Skin epidermis (tissue), 12 donors: Measurements from ENCODE around the gene ZSWIM9.

Experiments used
- H3K27ac ChIP-seq, 21 experiments: fragments of 200-600 bp; sonication (generic) in 11 of 21; one replicate each; pipeline ENCODE4 v1.5.0; 2020; ENCODE audit warnings: mild to moderate bottlenecking in 3 of 21, inconsistent platforms in 2 of 21, moderate library complexity in 2 of 21
- H3K4me3 ChIP-seq, 7 experiments: fragments of 200-600 bp; sonication (generic) in 2 of 7; one replicate each; pipeline ENCODE4 v1.5.0; 2020; ENCODE audit warnings: inconsistent platforms in 2 of 7, mild to moderate bottlenecking in 2 of 7, moderate library complexity in 1 of 7

ZSWIM9 gene

GRCh38 chr19:48169939-48170803 lies at the start of gene ZSWIM9, which contains the start of gene LIG1:
Gene ZSWIM9 (plus strand): TSS chr19:48170680. CDS start chr19:48171803, 1,123 bp downstream.
Gene LIG1 (minus strand): TSS chr19:48170344. CDS start chr19:48165566, 4,778 bp downstream.
- peak within 1 kb of the TSS; percentile 38 to 98 (median 91) for H3K27ac ChIP-seq
- H3K4me3 ChIP-seq, result peak within 1 kb of the TSS; percentile 55 to 87 (median 84)

- Histone ChIP-seq H3K4me3 (no peak overlapping the region), H3K27ac (peak overlapping the region in 8 of 21 experiments; percentile 30 to 84 (median 54))
Measured at GRCh38 chr19:48121066-48121465, 49.4 kb upstream of the ZSWIM9 start.

GRCh38 chr19:48121909-48122371 lies 48.5 kb upstream of the ZSWIM9 start:
- H3K27ac ChIP-seq, result peak overlapping the region in 19 of 21 experiments; percentile 35 to 84 (median 59)
- no peak overlapping the region for H3K4me3 ChIP-seq

- peak overlapping the region in 20 of 21 experiments; percentile 35 to 84 (median 58) for H3K27ac ChIP-seq
- no peak overlapping the region for H3K4me3 ChIP-seq
Measured at GRCh38 chr19:48122421-48122820, 48.1 kb upstream of the ZSWIM9 start.

- Histone ChIP-seq H3K27ac (peak overlapping the region in 15 of 21 experiments; percentile 12 to 84 (median 52)), H3K4me3 (no peak overlapping the region)
Measured at GRCh38 chr19:48123907-48124651, 46.4 kb upstream of the ZSWIM9 start.

- Histone ChIP-seq H3K4me3 (no peak overlapping the region), H3K27ac (no peak overlapping the region)
Measured at GRCh38 chr19:48127561-48127960, 42.9 kb upstream of the ZSWIM9 start.

- H3K27ac ChIP-seq, result no peak overlapping the region
- H3K4me3 ChIP-seq, result no peak overlapping the region
Measured at GRCh38 chr19:48133094-48133493, 37.4 kb upstream of the ZSWIM9 start.

- Histone ChIP-seq H3K27ac (no peak overlapping the region), H3K4me3 (no peak overlapping the region)
Measured at GRCh38 chr19:48135411-48135810, 35.1 kb upstream of the ZSWIM9 start.

- Histone ChIP-seq H3K27ac (no peak overlapping the region), H3K4me3 (no peak overlapping the region)
Measured at GRCh38 chr19:48136547-48136946, 33.9 kb upstream of the ZSWIM9 start.

- no peak overlapping the region for H3K4me3 ChIP-seq
- no peak overlapping the region for H3K27ac ChIP-seq
Measured at GRCh38 chr19:48137411-48137810, 33.1 kb upstream of the ZSWIM9 start.

GRCh38 chr19:48139053-48139452 lies 31.4 kb upstream of the ZSWIM9 start:
- Histone ChIP-seq H3K27ac (no peak overlapping the region), H3K4me3 (no peak overlapping the region)

GRCh38 chr19:48147597-48148175 lies 22.8 kb upstream of the ZSWIM9 start:
- Histone ChIP-seq H3K4me3 (no peak overlapping the region), H3K27ac (no peak overlapping the region)

- H3K27ac ChIP-seq, result no peak overlapping the region
- H3K4me3 ChIP-seq, result no peak overlapping the region
Measured at GRCh38 chr19:48148576-48148975, 21.9 kb upstream of the ZSWIM9 start.

GRCh38 chr19:48149430-48149829 lies 21.1 kb upstream of the ZSWIM9 start:
- H3K27ac ChIP-seq, result no peak overlapping the region
- no peak overlapping the region for H3K4me3 ChIP-seq

GRCh38 chr19:48152551-48152950 lies 17.9 kb upstream of the ZSWIM9 start:
- H3K27ac ChIP-seq, result peak overlapping the region in 1 of 21 experiments; percentile 34
- no peak overlapping the region for H3K4me3 ChIP-seq

- no peak overlapping the region for H3K27ac ChIP-seq
- H3K4me3 ChIP-seq, result no peak overlapping the region
Measured at GRCh38 chr19:48154003-48154402, 16.5 kb upstream of the ZSWIM9 start.

GRCh38 chr19:48158210-48158790 lies 12.2 kb upstream of the ZSWIM9 start:
- no peak overlapping the region for H3K4me3 ChIP-seq
- H3K27ac ChIP-seq, result no peak overlapping the region

- H3K4me3 ChIP-seq, result no peak overlapping the region
- H3K27ac ChIP-seq, result peak overlapping the region in 3 of 21 experiments; percentile 8 to 88 (median 20)
Measured at GRCh38 chr19:48168689-48169088, 1.8 kb upstream of the ZSWIM9 start.

GRCh38 chr19:48169578-48169938 lies 922 bp upstream of the ZSWIM9 start:
- Histone ChIP-seq H3K27ac (peak overlapping the region in 18 of 21 experiments; percentile 82 to 98 (median 94)), H3K4me3 (peak overlapping the region; percentile 55 to 87 (median 84))
